ENCODE results near the gene TMEM131.
"Not testable (repeated sequence)": the region's sequence is repeated elsewhere in the genome, so short reads cannot be mapped to it uniquely, and the experiment has no call there.

Gene TMEM131

GRCh38 chr2:97995734-97996624 is at the start of gene TMEM131:
Gene TMEM131 (minus strand): TSS chr2:97995948. CDS start chr2:97995662, 286 bp downstream.
- DNase-seq: peak; percentile 70 to 88

- DNase-seq: not testable (repeated sequence)
Measured at GRCh38 chr2:98044730-98045129, 49.0 kb upstream of the TMEM131 start.

- no peak for DNase-seq
Measured at GRCh38 chr2:98043101-98043500, 47.4 kb upstream of the TMEM131 start.

- no peak for DNase-seq
Measured at GRCh38 chr2:98040331-98040939, 44.7 kb upstream of the TMEM131 start.

- DNase-seq: no peak
Measured at GRCh38 chr2:98039085-98039756, 43.5 kb upstream of the TMEM131 start.

GRCh38 chr2:98037666-98038336 is 42.1 kb upstream of the TMEM131 start:
- no peak for DNase-seq

- DNase-seq: no peak
Measured at GRCh38 chr2:98037206-98037605, 41.5 kb upstream of the TMEM131 start.

- no peak for DNase-seq
Measured at GRCh38 chr2:98036349-98037000, 40.7 kb upstream of the TMEM131 start.

- no peak for DNase-seq
Measured at GRCh38 chr2:98034745-98035144, 39.0 kb upstream of the TMEM131 start.

- DNase-seq: no peak
Measured at GRCh38 chr2:98032086-98032485, 36.3 kb upstream of the TMEM131 start.

- DNase-seq: no peak
Measured at GRCh38 chr2:98029718-98030222, 34.0 kb upstream of the TMEM131 start.

- DNase-seq: no peak
Measured at GRCh38 chr2:98028931-98029717, 33.4 kb upstream of the TMEM131 start.

- no peak for DNase-seq
Measured at GRCh38 chr2:98028101-98028561, 32.4 kb upstream of the TMEM131 start.

GRCh38 chr2:98027538-98027937 is 31.8 kb upstream of the TMEM131 start:
- DNase-seq: no peak

GRCh38 chr2:98026927-98027522 is 31.3 kb upstream of the TMEM131 start:
- no peak for DNase-seq

- no peak for DNase-seq
Measured at GRCh38 chr2:98026292-98026691, 30.5 kb upstream of the TMEM131 start.

- no peak for DNase-seq
Measured at GRCh38 chr2:98025481-98026037, 29.8 kb upstream of the TMEM131 start.

GRCh38 chr2:98022067-98022466 is 26.3 kb upstream of the TMEM131 start:
- not testable (repeated sequence) for DNase-seq

GRCh38 chr2:98020992-98021713 is 25.4 kb upstream of the TMEM131 start:
- DNase-seq: peak; percentile 2 to 39

- no peak for DNase-seq
Measured at GRCh38 chr2:98020516-98020915, 24.8 kb upstream of the TMEM131 start.

All from NCI-H446 (cell line).